Uterus (tissue), 4 donors: ENCODE results near the gene WDR75. TPM values are rescaled to one million over a fixed set of nuclear protein-coding genes. Genes with fewer than 3 reads are reported as not detected.
"Not testable (repeated sequence)": the region's sequence is repeated elsewhere in the genome, so short reads cannot be mapped to it uniquely, and the experiment has no call there.

Experiments
- DNase-seq, 2 donors: peaks; one replicate each; pipeline ENCODE4 v3.0.0-alpha.2; 2019 to 2020
- H3K27ac ChIP-seq, 2 donors: fragments of 200-600 bp; sonication (generic); 1 replicate in 1 of 2; 2 replicates in 1 of 2; pipeline ENCODE4 v1.5.1; 2016 to 2018
- H3K27me3 ChIP-seq, 2 donors: fragments of 200-600 bp; sonication (generic); one replicate each; pipeline ENCODE4 v1.5.1; 2018 to 2019; ENCODE audit warnings: control low read depth in 1 of 2
- H3K36me3 ChIP-seq, 2 donors: fragments of 200-600 bp; sonication (generic); one replicate each; pipeline ENCODE4 v1.5.1; 2019; ENCODE audit warnings: control low read depth in 1 of 2
- H3K4me1 ChIP-seq, 2 donors: fragments of 200-600 bp; sonication (generic); one replicate each; pipeline ENCODE4 v1.5.1; 2018 to 2019; ENCODE audit warnings: control low read depth in 1 of 2
- H3K4me3 ChIP-seq, 2 donors: fragments of 200-600 bp; sonication (generic); 1 replicate in 1 of 2; 2 replicates in 1 of 2; pipeline ENCODE4 v1.5.1; 2018 to 2019; ENCODE audit warnings: mild to moderate bottlenecking in 1 of 2
- H3K9me3 ChIP-seq, 2 donors: fragments of 200-600 bp; sonication (generic); one replicate each; pipeline ENCODE4 v1.5.1; 2019; ENCODE audit warnings: control low read depth in 1 of 2
- POLR2A ChIP-seq, 2 donors: fragments of 450-650 bp; IDR thresholded peaks; one replicate each; pipeline ENCODE4 v1.6.1; 2016; ENCODE audit warnings: antibody characterized with exemption in 2 of 2, mild to moderate bottlenecking in 1 of 2, moderate library complexity in 1 of 2
- intact Hi-C: fragments of 100-400 bp; cut with DNase I; formaldehyde crosslinking; loops from one replicate; pipeline ENCODE4 v1.15.1; 2023; ENCODE audit warnings: low total_unique reads
- total RNA-seq, 4 donors: library from RNA; depleted of rRNA in 3 of 4; stranded (reverse); fragments of >200 nt in 3 of 4; gene quantifications; one replicate each; pipeline versions ENCODE4 v1.1.0 to v1.2.4, GENCODE V29; 2014 to 2023
- TF ChIP-seq, protein P1 (sequence below), 4 experiments: fragments of 200-600 bp in 2 of 4; fragments of 450-650 bp in 2 of 4; sonication (generic) in 2 of 4; IDR thresholded peaks; one replicate each; pipeline ENCODE4 v1.5.1; 2016 to 2019; ENCODE audit warnings: antibody characterized with exemption in 4 of 4, mild to moderate bottlenecking in 2 of 4, moderate library complexity in 1 of 4
- donor health status: DM: yes; HTN: yes; CAD: no.

The WDR75 gene
- total RNA-seq, 4 donors from 2014 or later: 24.8 to 103 (median 48.8) TPM

DNA sequence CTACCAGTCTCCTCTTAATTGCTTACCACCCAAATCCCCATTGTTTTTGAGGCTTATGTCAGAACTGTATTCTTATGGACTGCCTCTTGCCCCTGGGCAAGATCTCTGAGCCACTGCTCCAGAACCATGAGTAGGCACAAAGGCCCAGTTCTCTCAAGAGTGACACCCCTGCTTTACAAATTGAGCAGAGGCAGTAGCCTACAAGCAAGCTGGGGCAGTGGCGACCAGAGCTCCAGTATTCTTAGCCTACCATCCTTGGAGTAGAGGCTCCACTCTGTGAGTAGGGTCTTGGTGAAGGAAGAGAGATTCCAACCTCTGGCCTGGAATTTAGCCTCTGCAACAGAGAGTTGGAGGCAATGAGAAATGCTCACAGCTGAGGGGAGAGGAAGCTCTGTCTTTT is 36.5 kb downstream of the WDR75 start:
- H3K36me3 ChIP-seq: no peaks in the 10 kb centered on the region
- DNase-seq: no peak
- intact Hi-C loops: no loop called here
- H3K4me1 ChIP-seq: no peaks in the 10 kb centered on the region
- no peak overlapping the region for H3K27ac ChIP-seq
- no peaks in the 10 kb centered on the region for H3K9me3 ChIP-seq
- no peaks in the 10 kb centered on the region for H3K27me3 ChIP-seq
- H3K4me3 ChIP-seq: no peak overlapping the region
- TF ChIP-seq, protein P1, sequence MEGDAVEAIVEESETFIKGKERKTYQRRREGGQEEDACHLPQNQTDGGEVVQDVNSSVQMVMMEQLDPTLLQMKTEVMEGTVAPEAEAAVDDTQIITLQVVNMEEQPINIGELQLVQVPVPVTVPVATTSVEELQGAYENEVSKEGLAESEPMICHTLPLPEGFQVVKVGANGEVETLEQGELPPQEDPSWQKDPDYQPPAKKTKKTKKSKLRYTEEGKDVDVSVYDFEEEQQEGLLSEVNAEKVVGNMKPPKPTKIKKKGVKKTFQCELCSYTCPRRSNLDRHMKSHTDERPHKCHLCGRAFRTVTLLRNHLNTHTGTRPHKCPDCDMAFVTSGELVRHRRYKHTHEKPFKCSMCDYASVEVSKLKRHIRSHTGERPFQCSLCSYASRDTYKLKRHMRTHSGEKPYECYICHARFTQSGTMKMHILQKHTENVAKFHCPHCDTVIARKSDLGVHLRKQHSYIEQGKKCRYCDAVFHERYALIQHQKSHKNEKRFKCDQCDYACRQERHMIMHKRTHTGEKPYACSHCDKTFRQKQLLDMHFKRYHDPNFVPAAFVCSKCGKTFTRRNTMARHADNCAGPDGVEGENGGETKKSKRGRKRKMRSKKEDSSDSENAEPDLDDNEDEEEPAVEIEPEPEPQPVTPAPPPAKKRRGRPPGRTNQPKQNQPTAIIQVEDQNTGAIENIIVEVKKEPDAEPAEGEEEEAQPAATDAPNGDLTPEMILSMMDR (IDR thresholded peaks at IDR 0.05): no peak
- TF ChIP-seq POLR2A (IDR thresholded peaks at IDR 0.05): no peak

DNA sequence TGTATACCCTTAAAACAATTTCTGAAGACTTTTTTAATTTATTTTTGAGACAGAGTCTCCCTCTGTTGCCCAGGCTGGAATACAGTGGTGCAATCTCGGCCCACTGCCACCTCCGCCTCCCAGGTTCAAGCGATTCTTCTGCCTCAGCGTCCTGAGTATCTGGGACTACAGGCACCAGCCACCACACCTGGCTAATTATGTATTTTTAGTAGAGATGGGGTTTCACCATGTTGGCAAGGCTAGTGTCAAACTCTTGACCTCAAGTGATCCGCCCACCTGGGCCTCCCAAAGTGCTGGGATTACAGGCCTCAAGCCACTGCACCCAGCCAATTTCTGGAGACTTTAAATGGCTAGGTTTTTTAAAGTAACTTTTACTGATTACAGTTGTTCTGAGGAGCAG is 37.0 kb downstream of the WDR75 start:
- DNase-seq, H3K36me3 ChIP-seq, H3K27me3 ChIP-seq, H3K9me3 ChIP-seq, H3K4me1 ChIP-seq, H3K4me3 ChIP-seq, intact Hi-C loops, H3K27ac ChIP-seq: not testable (repeated sequence)

DNA sequence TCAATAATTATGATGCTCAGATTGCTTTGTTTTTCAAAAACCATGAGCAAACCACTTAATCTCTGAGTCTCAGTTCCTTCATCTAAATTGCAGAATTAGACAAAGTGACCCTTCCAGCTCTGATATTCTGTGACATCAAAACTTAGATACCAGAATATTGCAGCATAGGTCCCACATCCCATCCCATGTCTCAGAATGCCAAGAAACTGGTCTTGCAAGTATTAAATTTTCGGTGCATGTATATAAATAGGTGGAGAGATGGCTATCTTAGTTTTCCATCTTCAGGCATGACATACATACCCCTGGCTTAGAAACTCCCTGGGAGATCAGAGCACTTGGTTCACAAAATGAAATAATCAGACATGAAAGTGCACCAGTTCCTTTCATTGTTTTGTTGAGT is 39.8 kb downstream of the WDR75 start:
- Histone ChIP-seq H3K36me3 (no peaks in the 10 kb centered on the region), H3K27ac (no peak overlapping the region), H3K27me3 (no peaks in the 10 kb centered on the region), H3K9me3 (no peaks in the 10 kb centered on the region), H3K4me1 (no peaks in the 10 kb centered on the region), H3K4me3 (no peak overlapping the region)
- no peak for DNase-seq
- TF ChIP-seq POLR2A (IDR thresholded peaks at IDR 0.05): no peak
- TF ChIP-seq, protein P1 (IDR thresholded peaks at IDR 0.05): no peak
- intact Hi-C loops: no loop called here

DNA sequence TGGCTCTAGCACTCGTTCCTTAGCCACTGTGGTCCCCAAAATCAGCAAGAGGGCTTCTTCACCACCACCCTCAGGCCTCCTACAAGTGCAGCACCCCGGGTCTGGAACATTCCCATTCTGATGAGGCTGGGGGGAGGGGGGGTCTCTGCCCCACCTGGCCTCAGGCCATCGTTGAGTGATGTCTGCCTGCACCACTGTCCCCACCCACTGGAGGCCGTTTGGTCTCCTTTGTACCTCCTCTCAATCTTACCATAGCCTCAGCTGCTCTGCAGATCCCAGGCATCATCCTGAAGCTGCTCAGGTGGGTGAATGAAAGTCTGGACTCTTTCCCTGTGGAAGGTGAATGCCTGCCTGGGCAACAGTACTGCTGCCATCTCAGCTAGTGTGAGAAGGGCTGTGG is 42.3 kb downstream of the WDR75 start:
- H3K4me3 ChIP-seq: no peak overlapping the region
- TF ChIP-seq, protein P1 (IDR thresholded peaks at IDR 0.05): no peak
- TF ChIP-seq POLR2A (IDR thresholded peaks at IDR 0.05): no peak
- no peak for DNase-seq
- no peaks in the 10 kb centered on the region for H3K4me1 ChIP-seq
- no peaks in the 10 kb centered on the region for H3K27me3 ChIP-seq
- no peaks in the 10 kb centered on the region for H3K9me3 ChIP-seq
- no peaks in the 10 kb centered on the region for H3K36me3 ChIP-seq
- no peak overlapping the region for H3K27ac ChIP-seq
- intact Hi-C loops: no loop called here

DNA sequence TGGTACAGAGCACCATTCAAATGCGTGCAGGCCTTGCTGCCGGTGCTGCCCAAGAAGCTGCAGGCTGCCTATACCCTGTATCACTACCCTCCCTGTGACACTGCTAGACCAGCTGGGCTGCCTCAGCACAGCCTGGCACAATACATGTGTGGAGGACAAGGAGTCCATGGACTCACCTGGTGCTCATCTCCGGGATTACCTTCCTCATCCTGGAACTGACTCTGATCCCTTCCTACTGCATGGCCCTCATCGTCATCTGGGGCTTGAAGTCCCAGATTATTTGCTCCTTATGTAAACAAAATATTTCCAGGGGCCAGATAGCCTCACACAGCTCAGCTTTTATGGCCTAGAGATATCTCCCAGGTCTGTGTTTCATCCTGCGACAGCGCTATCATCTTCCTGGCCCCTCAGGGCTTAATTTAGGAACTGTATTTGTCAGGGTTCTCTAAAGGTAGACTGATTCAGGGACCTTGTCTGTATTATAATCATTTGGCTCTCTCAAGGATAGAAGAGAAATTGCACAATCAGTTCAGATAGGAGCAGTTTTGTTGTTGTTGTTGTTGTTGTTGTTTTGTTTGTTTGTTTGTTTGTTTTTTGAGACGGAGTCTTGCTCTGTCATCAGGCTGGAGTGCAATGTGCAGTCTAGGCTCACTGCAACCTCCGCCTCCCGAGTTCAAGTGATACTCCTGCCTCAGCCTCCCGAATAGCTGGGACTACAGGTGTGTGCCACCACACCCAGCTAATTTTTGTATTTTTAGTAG is 42.9 kb downstream of the WDR75 start:
- TF ChIP-seq POLR2A (IDR thresholded peaks at IDR 0.05): no peak
- TF ChIP-seq, protein P1 (IDR thresholded peaks at IDR 0.05): no peak
- Histone ChIP-seq H3K36me3 (no peaks in the 10 kb centered on the region), H3K27me3 (no peaks in the 10 kb centered on the region), H3K4me3 (no peak overlapping the region), H3K9me3 (no peaks in the 10 kb centered on the region), H3K27ac (no peak overlapping the region), H3K4me1 (no peaks in the 10 kb centered on the region)
- no peak for DNase-seq
- intact Hi-C loops: no loop called here
